GM10248 (cell line): ENCODE results near the gene DDHD1.

ENCODE experiments used
- CTCF ChIA-PET: fragments of 300-600 bp; sonication (Branson Sonifier 250); formaldehyde crosslinking; extraction: SDS; loops from one replicate; lab custom pipeline; 2021; ENCODE audit warnings: antibody characterized with exemption; lab: Yijun Ruan, JAX
- POLR2A ChIA-PET: fragments of 350-650 bp; sonication (Branson Sonifier 250); formaldehyde crosslinking; extraction: SDS; loops from one replicate; lab custom pipeline; 2020; ENCODE audit warnings: antibody characterized with exemption; lab: Yijun Ruan, JAX
- DNase-seq: peaks from one replicate; pipeline ENCODE4 v3.0.0; 2012; ENCODE audit errors: extremely low spot score
- CTCF ChIP-seq: IDR thresholded peaks from 2 replicates; pipeline ENCODE4 v1.5.1; 2012; ENCODE audit warnings: mild to moderate bottlenecking, low read depth; ENCODE audit errors: extremely low read depth, missing control alignments, control extremely low read depth

DDHD1 gene

GRCh38 chr14:53027562-53027961 lies 125.6 kb downstream of the DDHD1 start:
- ChIA-PET POLR2A (no interaction called here), CTCF (no interaction called here)
- DNase-seq, result no peak
- TF ChIP-seq CTCF, result no peak

GRCh38 chr14:53027041-53027440 lies 126.1 kb downstream of the DDHD1 start:
- POLR2A ChIA-PET, result no interaction called here
- DNase-seq, result no peak
- no peak for TF ChIP-seq CTCF
- CTCF ChIA-PET, result no interaction called here

GRCh38 chr14:53023325-53023724 lies 129.8 kb downstream of the DDHD1 start:
- ChIA-PET POLR2A (no interaction called here), CTCF (interaction anchor here (1.2 to 2.4 kb wide), 2 partner anchors 10 to 13 kb away, joined by 3 to 6 read pairs; no protein-coding TSS in a partner anchor)
- DNase-seq, result no peak
- TF ChIP-seq CTCF, result no peak

DNA sequence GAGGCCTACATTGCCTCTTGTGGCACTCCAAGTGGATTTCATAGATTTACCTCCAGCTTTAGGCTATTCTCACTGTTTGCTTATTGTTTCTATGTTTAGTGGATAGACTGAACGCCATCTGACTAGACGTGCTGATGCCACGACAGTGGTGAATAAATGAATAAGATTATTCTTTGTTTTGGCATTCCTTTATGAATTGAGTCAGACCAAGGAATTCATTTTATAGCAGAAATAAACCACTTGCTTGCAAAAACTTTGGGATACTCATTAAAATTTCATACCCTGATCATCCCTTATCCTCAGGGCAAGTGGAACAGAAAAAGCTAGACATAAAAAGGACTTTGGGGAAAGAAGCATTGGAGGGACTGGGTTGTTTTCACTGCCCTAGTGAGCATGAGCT lies 130.5 kb downstream of the DDHD1 start:
- ChIA-PET CTCF (interaction anchor here (1.2 kb wide), 1 partner anchor 12 kb away, joined by 3 read pairs; no protein-coding TSS in a partner anchor), POLR2A (no interaction called here)
- no peak for TF ChIP-seq CTCF
- no peak for DNase-seq

DNA sequence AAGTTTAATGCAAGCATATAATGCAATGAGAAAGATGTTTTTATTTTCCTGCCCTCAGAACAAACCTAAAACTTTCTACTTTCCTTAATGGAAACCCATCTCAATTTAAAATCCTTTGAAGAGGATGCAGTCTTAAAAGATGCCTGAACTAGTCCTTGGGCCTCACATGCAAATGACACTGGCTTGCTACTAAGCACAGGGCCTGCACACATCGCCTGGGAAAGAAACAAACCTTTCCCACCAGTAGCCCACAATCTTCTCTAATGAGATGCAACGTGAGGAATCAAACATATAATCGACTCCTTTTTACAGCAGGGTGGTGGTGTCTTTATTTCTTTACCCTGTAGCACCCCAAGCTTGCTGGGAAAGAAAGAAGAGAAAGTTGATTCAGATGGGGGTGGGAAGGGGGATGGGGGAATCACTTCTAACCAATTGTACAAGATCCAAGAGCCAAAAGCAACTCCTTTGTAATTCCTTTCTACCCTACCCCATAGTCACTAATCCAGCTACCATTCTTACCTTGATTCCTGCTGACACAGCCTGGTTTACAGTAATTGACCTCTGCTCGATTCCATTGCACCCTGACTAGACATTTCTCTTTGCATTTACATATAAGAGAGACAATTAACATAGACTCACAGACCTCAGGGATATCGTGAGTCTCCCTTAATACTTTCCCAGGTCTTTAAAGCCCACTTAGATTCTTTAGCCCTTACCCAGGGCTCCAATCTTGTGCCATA lies 132.8 kb downstream of the DDHD1 start:
- ChIA-PET POLR2A (no interaction called here), CTCF (no interaction called here)
- no peak for DNase-seq
- TF ChIP-seq CTCF, result no peak

DNA sequence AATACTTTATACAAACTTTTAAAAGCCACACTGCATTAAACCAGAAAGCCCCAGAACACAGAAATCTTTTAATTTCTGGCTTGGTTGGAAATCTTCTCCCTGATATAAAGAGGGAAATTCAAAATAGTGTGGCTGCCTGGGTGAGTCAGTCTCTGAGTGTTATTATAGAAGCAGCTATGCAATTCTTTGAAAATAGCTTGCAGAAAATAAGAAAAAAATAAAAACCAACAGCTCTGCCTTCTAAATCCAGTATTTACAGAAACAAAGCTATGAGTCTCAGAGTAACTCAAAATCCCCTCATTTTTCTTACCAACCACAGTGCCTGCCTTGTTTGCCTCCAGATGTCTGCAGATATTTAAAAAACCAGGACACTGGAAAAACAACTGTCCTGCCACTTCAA lies 133.7 kb downstream of the DDHD1 start:
- no peak for TF ChIP-seq CTCF
- DNase-seq, result no peak
- ChIA-PET POLR2A (no interaction called here), CTCF (no interaction called here)
